Erythroblast (primary cell): Measurements from ENCODE around the gene E2F2.

Experiments
- DNase-seq, 2 experiments: peaks; one replicate each; lab custom pipeline; 2025; lab: John Stamatoyannopoulos, UW
- GATA1 ChIP-seq: IDR thresholded peaks from 2 replicates; pipeline ENCODE4 v1.6.1; 2011; ENCODE audit warnings: low read depth, mild to moderate bottlenecking, control low read depth, low read length, moderate library complexity
- POLR2A ChIP-seq: IDR thresholded peaks from 2 replicates; pipeline ENCODE4 v1.6.1; 2011; ENCODE audit warnings: mild to moderate bottlenecking, low read length

E2F2 gene

GRCh38 chr1:23472351-23473036, 58.5 kb downstream of the E2F2 start:
- no peak for DNase-seq
- TF ChIP-seq POLR2A (no peak), GATA1 (no peak)

DNA sequence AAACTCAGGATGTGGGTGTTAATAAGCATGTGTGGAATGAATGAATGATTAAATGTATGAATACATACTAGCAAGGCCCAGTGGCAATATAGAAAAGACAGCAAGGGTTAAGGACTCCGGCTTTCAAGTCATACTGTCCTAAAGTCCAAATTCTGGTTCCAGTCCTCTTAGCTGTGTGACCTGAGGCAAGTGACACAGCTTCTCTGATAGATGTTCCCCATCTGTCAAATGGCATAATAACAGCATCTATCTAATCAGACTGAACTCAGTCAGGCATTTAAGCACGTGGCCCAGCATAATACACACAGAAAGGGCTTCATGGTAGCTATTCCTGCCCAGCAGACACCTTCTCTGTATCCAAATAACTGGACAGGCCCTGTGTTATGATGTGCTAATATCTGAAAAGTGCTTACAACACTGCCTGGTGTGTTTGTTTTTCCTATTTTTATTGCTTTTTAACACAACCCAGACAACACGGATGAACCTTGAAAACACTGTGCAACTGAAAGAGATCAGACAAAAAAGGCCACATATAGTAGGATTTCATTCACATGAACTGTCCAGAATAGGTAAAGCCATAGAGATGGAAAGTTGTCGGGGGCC, 59.5 kb downstream of the E2F2 start:
- TF ChIP-seq GATA1 (no peak), POLR2A (no peak)
- DNase-seq: no peak

GRCh38 chr1:23470282-23471070, 60.6 kb downstream of the E2F2 start:
- TF ChIP-seq POLR2A (no peak), GATA1 (no peak)
- DNase-seq: no peak

DNA sequence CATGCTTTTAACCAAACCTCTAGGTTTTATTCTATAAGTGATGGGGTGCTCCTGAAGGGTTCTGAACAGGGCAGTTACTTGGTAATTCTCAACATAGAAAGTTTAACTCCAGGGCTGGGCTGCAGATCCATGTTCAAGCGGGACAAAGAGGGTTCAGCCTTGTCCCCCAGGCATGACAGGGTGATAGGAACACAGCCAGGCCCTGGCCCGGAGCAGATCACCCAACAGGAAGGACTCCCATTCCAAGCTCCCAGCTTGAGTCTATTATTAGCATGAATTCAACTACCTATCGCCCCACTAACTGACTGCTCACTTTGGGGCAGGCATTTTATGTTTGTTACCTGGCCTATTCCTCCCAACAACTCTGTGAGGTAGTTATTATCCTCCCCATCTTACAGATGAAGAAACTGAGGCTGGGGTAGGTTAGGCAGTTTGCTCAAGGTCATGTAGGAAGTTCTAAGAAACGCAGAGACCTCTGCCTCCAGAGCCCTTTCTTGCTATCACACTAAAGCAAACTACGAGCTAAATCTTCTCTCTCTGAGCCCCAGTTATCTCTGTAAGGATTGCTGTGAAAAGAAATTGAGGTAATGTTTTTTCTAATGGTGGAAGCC, 61.6 kb downstream of the E2F2 start:
- no peak for DNase-seq
- TF ChIP-seq POLR2A: no peak
- TF ChIP-seq GATA1: no peak

DNA sequence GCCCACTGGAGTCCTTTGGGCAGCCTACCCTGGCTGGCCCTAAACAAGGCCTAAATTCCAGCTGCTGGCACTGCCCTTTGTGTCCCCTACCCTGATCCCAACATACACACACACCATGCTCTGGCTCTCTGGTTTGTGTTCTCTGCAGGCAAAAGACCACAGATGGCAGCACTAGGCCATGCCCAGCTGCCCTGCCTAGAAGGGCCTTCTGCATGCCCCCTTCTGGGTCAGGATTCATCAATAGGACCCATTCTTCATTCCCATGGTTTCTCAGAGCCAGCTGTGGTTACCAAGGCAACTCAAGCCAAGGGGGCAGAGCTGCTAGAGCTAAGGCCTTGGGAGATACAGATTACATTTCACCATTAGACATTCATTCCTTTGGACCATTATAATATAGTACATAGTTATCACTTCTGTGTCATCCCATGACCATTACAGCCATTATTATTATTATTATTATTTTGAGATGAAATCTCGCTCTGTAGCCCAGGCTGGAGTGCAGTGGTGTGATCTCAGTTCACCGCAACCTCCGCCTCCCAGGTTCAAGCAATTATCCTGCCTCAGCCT, 64.5 kb downstream of the E2F2 start:
- no peak for DNase-seq
- TF ChIP-seq GATA1 (no peak), POLR2A (no peak)

DNA sequence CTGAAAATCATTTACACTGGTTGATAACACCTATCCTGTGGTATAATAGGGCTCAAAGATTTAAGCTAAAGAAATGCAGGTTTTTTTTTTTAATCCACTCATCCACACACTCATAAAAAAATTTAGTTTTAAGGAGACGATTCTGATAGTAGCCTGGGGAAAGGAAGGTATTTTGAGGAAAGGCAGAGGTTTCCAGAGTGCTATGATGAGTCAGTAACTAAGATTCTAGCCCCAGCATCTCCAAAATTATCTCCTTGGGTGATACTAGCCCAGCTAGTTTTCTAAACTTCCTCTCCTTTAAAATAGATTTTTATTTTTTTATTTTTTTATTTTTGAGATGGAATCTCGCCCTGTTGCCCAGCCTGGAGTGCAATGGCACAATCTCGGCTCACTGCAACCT, 67.7 kb downstream of the E2F2 start:
- TF ChIP-seq POLR2A (no peak), GATA1 (no peak)
- no peak for DNase-seq

DNA sequence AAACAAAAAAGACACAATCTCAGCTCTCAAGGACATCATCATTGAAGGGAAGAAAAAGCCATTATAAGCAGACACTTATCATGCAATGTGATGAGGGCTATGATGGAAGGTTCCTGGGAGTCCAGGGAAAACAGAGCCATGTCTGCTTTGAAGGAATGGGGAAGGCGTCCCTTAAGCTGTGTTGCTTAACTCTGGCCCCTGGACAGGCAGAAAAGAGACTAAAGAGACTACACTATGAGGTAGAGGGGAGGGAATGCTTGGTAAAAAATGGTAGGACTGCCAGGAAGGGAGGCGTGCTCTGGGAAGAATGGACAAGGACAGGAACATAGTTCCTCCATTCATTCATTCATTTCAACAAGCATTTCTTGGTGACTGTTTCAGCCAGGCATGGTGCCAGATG, 68.3 kb downstream of the E2F2 start:
- no peak for DNase-seq
- no peak for TF ChIP-seq GATA1
- TF ChIP-seq POLR2A: no peak

DNA sequence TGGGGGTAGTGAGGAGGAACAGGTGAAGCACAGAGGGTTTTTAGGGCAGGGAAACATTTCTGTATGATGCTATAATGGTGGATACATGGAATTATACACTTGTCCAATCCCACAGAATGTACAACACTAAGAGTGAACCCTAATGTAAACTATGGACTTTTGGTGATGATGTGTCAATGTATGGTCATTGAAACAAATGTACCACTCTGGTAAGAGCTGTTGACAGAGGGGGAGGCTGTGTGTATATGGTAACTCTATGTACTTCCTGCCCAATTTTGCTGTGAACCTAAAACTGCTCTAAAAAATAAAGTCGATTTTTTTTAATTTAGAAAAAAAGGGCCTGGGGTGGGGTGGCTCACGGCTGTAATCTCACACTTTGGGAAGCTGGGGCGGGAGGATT, 70.0 kb downstream of the E2F2 start:
- TF ChIP-seq POLR2A: no peak
- TF ChIP-seq GATA1: no peak
- DNase-seq: no peak

GRCh38 chr1:23460519-23460918, 70.5 kb downstream of the E2F2 start:
- TF ChIP-seq GATA1: no peak
- no peak for TF ChIP-seq POLR2A
- no peak for DNase-seq

DNA sequence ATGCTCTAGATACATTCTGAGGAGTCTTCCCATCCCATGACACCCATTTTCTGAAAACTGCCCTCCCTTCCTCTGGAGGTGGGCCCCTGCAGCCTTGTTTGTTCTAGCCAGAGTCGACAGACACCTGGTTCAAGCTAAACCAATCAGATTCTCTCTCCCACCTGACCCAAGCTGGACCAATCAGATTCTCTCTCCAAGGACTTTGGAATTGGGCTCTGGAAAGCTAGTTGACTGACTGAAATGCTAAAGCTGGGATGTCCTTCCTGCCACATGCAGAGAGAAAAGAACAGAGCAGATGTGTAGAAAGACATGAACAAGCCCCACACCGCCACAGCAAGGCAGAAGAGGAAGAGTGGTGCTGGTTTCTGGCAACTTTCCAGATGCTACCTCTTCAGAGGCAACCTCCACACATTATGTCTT, 71.7 kb downstream of the E2F2 start:
- TF ChIP-seq GATA1 (no peak), POLR2A (no peak)

More for the DNA sequence above, 71.7 kb downstream of the E2F2 start:
- no peak for DNase-seq
